ENCODE results near the gene JAG2. TPM values are rescaled to one million over a fixed set of nuclear protein-coding genes. Genes with fewer than 3 reads are reported as not detected.

Gene JAG2
- total RNA-seq, 1 donor from 2014 or later: 9.7 TPM

DNA sequence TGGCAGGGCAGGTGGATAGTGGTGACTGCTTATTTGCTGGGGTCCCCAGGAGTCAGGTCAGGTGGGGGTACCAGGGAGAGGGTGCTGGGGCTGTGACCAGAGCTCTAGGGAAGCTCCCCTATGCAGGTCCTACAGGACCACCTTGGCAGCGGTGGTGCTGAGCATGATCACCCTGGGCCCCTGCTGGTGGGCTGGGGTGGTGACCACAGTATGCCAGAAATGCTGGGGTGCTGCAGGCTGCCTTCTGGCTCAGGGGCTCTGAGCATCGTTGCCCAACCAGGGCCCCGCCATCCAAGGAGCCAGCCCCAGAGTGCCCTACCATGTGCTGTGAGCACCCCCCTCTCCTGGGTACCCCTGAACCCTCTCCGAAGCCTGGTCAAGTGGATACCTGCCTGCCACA, 30.0 kb upstream of the JAG2 start:
- Mint-ChIP-seq H3K4me1 (peaks cover 23% of the 10 kb centered on the region), H3K36me3 (ENCODE audit: low read depth) (no peaks in the 10 kb centered on the region), H3K27me3 (peaks cover 38% of the 10 kb centered on the region), H3K9me3 (no peaks in the 10 kb centered on the region), H3K4me3 (no peak overlapping the region), H3K27ac (no peak overlapping the region)
- intact Hi-C loops (cut with micrococcal nuclease): no loop called here
- no peak for DNase-seq

DNA sequence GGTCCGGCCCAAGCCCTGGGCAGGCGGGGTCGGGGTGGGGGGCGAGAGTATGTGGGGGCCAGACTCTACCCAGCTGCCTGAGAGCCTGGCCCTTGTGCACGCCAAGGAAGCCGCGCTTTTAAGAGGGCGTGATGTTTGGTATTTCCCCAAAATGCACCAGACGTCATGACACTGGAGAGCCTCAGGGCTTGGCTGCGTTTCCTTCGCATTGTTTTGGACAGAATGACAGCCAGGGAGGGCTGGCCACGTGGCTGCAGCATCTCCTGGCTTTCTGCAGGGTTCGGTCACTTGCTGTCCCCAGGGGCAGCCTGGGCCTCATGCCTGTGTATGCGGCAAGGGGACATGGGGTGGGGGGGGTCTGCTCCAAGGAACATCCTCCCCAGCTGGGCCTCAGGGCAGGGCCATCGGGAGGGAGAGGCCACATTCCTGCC, 28.6 kb upstream of the JAG2 start:
- no peaks in the 10 kb centered on the region for H3K9me3 Mint-ChIP-seq
- H3K27ac Mint-ChIP-seq: no peak overlapping the region
- intact Hi-C loops (cut with micrococcal nuclease): no loop called here
- no peak for DNase-seq
- H3K27me3 Mint-ChIP-seq: peaks cover 38% of the 10 kb centered on the region
- H3K36me3 Mint-ChIP-seq (ENCODE audit: low read depth): no peaks in the 10 kb centered on the region
- no peak overlapping the region for H3K4me3 Mint-ChIP-seq
- peaks cover 26% of the 10 kb centered on the region for H3K4me1 Mint-ChIP-seq

DNA sequence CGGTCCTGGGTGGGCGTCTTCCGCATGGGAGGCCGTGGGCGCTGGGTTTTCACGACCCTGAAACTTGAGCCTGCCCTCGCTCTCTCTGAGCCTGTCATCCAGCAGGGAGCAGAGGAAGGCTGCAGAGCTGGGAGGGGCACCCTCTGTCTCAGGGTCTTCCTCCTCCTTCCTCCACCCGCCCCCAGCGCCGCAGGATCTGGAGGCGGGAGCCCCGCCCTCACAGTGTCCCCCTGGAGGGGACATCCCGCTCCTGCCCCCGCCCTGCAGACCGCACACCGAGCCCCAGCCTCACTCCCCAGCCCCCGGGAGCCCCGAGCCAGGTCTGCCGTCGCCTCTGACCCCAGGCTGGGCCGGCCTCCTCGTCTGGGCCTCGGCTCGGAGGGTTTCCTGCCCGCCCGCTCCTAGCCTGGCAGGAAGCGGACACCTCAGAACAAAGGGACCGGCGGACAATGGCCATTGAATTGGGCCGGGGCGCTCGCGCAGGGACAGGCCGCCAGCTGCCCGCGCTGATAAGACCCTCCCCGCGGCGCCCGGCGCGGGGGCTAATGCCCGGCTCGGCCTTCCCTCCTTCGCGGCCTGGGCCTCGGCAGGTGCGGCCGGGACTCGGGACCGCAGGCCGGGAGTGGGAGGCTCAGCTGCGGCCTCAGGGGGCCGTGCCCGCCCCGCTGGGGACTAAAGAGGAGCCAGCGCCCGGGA, 27.8 kb upstream of the JAG2 start:
- no peak overlapping the region for H3K4me3 Mint-ChIP-seq
- H3K4me1 Mint-ChIP-seq: peaks cover 20% of the 10 kb centered on the region
- no peak overlapping the region for H3K27ac Mint-ChIP-seq
- no peaks in the 10 kb centered on the region for H3K9me3 Mint-ChIP-seq
- intact Hi-C loops (cut with micrococcal nuclease): no loop called here
- no peaks in the 10 kb centered on the region for H3K36me3 Mint-ChIP-seq (ENCODE audit: low read depth)
- DNase-seq: no peak
- H3K27me3 Mint-ChIP-seq: peaks cover 38% of the 10 kb centered on the region

DNA sequence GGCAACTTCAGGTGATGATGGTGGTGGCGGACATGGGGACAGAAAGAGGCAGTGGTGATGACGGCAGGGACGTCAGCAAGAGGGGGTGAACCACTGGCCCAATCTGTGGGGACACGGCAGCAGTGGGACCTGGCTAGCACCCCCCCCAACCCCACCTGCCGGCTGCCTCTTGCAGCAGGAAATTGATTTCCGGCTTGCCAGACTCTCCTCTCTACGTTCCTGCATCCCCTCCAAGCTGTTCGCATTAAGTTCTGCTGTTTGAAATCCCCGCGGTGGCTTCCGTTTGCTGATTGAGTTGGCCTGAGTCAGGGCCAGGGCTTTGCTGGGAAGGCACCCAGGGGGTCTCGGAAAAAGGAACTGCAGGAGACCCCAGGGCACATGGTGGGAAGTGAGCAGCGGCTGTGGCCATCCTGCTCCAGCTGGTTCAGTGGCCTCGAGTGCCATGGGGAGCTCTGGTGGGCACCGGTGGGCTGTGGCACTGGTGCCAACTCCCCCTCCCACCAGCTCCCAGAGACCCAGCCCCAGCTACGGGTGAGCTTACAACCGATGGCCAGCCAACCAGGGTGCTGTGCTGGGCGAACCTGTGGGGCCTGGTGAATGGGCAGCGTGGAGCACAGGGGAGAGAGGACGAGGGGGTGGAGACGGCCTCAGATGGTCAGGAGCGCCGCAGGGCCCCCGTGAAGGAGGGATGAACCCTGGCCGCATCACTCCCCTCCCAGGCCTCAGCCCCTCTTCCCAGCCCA, 27.1 kb upstream of the JAG2 start:
- H3K27me3 Mint-ChIP-seq: peaks cover 38% of the 10 kb centered on the region
- peaks cover 20% of the 10 kb centered on the region for H3K4me1 Mint-ChIP-seq
- intact Hi-C loops (cut with micrococcal nuclease): no loop called here
- peak; percentile 72 for DNase-seq
- H3K36me3 Mint-ChIP-seq (ENCODE audit: low read depth): no peaks in the 10 kb centered on the region
- no peak overlapping the region for H3K4me3 Mint-ChIP-seq
- H3K27ac Mint-ChIP-seq: no peak overlapping the region
- H3K9me3 Mint-ChIP-seq: no peaks in the 10 kb centered on the region

DNA sequence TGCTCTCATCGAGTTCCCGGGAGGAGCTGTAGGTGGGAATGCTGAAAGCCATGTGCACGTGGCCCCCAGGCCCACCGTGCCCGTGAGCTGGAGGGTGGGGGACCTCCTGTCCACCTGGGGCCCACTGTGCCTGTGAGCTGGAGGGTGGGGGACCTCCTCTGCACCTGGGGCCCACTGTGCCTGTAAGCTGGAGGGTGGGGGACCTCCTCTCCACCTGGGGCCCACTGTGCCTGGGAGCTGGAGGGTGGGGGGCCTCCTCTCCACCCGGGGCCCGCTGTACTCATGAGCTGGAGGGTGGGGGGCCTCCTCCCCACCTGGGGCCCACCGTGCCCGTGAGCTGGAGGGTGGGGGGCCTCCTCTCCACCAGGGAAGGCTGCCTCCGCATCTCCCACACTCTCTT, 26.5 kb upstream of the JAG2 start:
- no peaks in the 10 kb centered on the region for H3K36me3 Mint-ChIP-seq (ENCODE audit: low read depth)
- no peak for DNase-seq
- intact Hi-C loops (cut with micrococcal nuclease): no loop called here
- no peak overlapping the region for H3K4me3 Mint-ChIP-seq
- peaks cover 20% of the 10 kb centered on the region for H3K4me1 Mint-ChIP-seq
- H3K27ac Mint-ChIP-seq: no peak overlapping the region
- H3K27me3 Mint-ChIP-seq: peaks cover 33% of the 10 kb centered on the region
- no peaks in the 10 kb centered on the region for H3K9me3 Mint-ChIP-seq

DNA sequence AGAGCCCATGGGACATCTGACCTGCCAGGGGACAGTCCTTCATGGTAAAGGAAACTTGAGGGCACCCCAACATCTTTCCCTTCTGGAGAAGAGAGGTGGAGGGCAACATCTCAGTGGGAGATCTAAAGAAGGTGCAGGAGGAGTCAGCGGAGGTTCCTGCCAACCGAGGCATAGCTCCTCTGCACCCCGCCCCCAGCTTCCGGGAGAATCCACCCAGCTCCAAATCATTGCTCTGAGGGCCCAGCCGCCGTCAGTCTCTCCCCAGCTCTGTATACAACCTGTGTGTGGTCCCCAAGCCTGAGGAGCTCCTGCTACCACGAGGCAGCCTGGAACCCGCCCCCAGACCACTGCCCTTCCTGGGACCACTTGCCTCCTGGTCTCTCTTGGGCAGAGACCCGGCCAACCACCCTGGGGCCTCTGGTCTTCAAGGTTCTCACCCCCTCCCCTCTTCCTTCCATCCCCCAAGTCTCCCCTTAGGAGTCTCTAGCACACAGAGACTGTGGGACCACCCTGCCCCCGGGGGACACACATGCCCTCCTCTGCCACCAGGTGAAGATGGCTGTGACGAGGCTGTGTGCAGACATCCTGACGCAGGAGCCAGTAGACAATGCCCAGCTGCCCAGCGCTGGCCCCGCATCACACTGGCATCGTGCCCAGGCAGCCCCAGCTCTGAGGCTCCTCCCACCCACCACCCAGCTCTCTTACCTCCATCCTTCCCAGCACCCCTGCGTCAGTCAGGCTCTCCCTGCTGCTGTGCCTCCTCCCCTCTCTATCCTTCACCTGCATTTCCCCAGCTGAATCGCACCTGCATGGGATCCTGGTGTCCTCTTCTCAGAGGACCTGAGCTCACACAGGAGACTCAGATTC, 25.6 kb upstream of the JAG2 start:
- peak; percentile 82 for DNase-seq
- no peaks in the 10 kb centered on the region for H3K9me3 Mint-ChIP-seq
- peaks cover 20% of the 10 kb centered on the region for H3K4me1 Mint-ChIP-seq
- H3K4me3 Mint-ChIP-seq: no peak overlapping the region
- no peaks in the 10 kb centered on the region for H3K36me3 Mint-ChIP-seq (ENCODE audit: low read depth)
- peaks cover 29% of the 10 kb centered on the region for H3K27me3 Mint-ChIP-seq
- H3K27ac Mint-ChIP-seq: peak overlapping the region; percentile 39
- intact Hi-C loops (cut with micrococcal nuclease): no loop called here

DNA sequence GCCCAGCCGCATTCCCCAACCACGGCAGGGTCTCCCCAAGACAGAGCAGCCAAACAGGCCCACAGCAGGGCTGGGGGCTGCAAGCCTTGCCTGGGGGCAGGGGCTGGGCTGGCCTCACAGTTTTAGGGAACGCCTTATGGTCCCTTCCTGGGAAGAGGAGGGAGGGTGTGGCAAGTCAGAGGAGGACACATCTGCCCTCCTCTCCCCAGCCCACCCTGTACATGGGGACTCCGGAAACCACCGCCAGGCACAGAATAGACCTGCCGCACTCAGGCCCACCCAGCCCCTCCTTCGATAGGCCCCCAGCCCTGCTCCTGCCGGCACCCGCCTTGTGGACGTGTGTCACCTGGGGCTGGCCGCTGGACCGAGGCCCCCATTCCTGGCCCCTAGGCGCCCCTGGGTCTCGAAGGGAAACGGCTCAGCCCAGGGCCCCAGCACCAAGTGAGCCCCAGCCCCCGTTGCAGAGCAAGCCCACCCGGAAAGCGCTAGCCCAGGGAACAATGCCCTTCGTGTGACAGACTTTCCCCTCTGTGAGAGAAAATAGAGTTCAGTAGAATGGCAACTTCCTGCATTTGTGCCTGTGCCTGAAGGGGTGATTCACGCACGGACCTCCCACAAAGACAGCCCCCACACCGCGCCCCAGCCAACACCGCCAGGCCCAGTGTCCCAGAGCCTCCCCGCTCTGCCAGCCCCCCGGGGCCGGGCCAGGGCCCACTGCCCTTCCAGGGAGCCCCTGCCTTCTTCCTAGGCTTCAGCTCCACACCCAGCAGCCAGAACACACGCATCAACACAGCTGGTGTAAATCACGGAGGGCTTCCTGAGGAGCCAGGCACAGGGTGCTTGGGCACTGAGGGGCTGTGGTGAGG, 24.5 kb upstream of the JAG2 start:
- peak overlapping the region; percentile 51 for H3K27ac Mint-ChIP-seq
- H3K4me3 Mint-ChIP-seq: peak overlapping the region; percentile 19
- DNase-seq: peak; percentile 71
- intact Hi-C loops (cut with micrococcal nuclease): no loop called here
- H3K27me3 Mint-ChIP-seq: peaks cover 24% of the 10 kb centered on the region
- no peaks in the 10 kb centered on the region for H3K36me3 Mint-ChIP-seq (ENCODE audit: low read depth)
- peaks cover 19% of the 10 kb centered on the region for H3K4me1 Mint-ChIP-seq
- H3K9me3 Mint-ChIP-seq: no peaks in the 10 kb centered on the region

DNA sequence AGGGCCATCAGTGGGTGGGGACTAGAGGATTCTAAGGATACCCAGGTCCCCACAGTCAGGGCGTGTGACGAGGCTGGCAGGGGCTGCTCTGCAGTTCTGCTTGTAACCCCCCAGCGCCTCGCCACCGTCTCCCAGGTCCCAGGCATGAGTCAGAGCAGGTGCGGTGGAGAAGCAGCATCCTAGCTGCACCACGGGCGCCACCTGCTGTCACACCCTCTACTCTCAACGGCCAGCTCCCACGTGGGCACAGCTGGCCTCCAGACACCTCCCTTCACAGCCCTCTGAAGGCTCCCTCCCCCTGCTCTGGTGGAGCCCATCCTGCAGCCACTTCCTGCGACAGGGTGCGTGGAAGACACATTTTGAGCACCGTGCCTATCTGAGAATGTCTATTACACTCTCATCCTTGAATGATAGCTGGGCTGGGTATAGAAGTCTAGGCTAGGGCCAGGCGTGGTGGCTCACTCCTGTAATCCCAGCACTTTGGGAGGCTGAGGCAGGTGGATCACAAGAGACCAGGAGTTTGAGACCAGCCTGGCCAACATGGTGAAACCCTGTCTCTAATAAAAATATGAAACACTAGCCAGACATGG, 19.5 kb upstream of the JAG2 start:
- intact Hi-C loops (cut with micrococcal nuclease): no loop called here
- Mint-ChIP-seq H3K27ac (no peak overlapping the region), H3K4me3 (no peak overlapping the region), H3K4me1 (peaks cover 2% of the 10 kb centered on the region), H3K9me3 (no peaks in the 10 kb centered on the region), H3K36me3 (ENCODE audit: low read depth) (no peaks in the 10 kb centered on the region), H3K27me3 (peaks cover 4% of the 10 kb centered on the region)
- no peak for DNase-seq

DNA sequence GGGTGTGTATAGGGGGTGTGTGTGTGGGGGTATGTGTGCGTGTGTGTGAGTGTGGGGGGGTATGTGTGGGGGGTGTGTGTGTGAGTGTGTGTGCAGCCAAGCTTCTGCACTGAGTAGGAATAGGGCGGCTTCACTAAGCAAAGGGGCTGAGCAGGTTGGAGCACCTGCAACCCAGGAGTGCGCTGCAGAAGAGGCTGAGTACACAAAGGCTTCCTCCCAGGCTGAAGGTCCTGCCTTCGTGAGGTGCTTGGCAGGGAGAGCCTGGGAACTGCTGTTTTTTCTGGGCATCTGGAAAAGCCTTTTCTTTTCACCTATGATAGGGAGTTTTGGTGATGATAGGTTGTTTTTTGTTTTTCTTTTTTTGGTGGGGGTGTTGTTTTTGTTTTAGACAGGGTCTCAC, 18.5 kb upstream of the JAG2 start:
- Mint-ChIP-seq H3K4me3 (no peak overlapping the region), H3K9me3 (no peaks in the 10 kb centered on the region), H3K27ac (no peak overlapping the region), H3K4me1 (peaks cover 5% of the 10 kb centered on the region), H3K36me3 (ENCODE audit: low read depth) (no peaks in the 10 kb centered on the region), H3K27me3 (peaks cover 9% of the 10 kb centered on the region)
- DNase-seq: no peak
- intact Hi-C loops (cut with micrococcal nuclease): no loop called here

DNA sequence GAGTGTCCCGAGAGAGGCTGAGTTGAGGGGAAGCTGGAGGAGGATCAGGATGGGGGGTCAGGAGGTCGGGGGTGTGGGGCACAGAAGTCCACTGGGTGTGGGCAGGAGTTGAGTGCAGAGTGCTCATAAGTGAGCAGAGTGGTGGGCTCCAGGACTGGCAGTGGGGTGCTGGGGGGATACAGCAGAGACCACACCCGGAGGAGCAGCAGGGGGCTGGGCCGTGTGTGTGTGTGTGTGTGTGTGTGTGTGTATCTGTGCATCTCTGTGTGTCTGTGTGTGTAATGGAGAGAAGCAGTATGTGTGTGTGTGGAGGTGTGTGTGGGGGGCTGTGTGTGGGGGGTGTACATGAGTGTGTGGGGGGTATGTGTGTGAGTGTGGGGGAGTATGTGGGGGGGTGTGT, 17.4 kb upstream of the JAG2 start:
- intact Hi-C loops (cut with micrococcal nuclease): no loop called here
- no peaks in the 10 kb centered on the region for H3K9me3 Mint-ChIP-seq
- DNase-seq: no peak
- H3K27ac Mint-ChIP-seq: peak overlapping the region; percentile 81
- peaks cover 10% of the 10 kb centered on the region for H3K27me3 Mint-ChIP-seq
- no peaks in the 10 kb centered on the region for H3K36me3 Mint-ChIP-seq (ENCODE audit: low read depth)
- H3K4me1 Mint-ChIP-seq: peaks cover 6% of the 10 kb centered on the region
- H3K4me3 Mint-ChIP-seq: no peak overlapping the region

DNA sequence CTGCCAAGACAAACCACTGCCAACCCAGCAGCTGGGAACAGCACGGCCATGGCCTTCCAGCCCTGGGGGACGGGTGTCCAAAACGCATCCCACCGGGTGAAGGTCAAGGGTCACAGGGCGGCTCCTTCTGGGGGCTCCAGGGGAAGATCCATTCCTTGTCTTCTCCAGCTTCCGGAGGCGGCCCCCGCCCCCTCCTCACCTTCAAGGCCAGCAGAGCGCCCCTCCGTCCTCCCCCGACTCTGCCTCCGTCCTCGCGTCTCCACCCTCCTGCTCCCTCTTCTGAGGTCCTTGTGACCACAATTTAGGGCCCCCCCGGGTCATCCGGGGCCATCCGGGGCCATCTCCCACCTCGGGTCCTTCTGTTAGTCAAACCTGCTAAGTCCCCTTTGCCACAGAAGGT, 16.4 kb upstream of the JAG2 start:
- no peaks in the 10 kb centered on the region for H3K36me3 Mint-ChIP-seq (ENCODE audit: low read depth)
- no peak for DNase-seq
- H3K4me3 Mint-ChIP-seq: no peak overlapping the region
- H3K27me3 Mint-ChIP-seq: peaks cover 10% of the 10 kb centered on the region
- peaks cover 6% of the 10 kb centered on the region for H3K4me1 Mint-ChIP-seq
- no peak overlapping the region for H3K27ac Mint-ChIP-seq
- intact Hi-C loops (cut with micrococcal nuclease): no loop called here
- no peaks in the 10 kb centered on the region for H3K9me3 Mint-ChIP-seq

DNA sequence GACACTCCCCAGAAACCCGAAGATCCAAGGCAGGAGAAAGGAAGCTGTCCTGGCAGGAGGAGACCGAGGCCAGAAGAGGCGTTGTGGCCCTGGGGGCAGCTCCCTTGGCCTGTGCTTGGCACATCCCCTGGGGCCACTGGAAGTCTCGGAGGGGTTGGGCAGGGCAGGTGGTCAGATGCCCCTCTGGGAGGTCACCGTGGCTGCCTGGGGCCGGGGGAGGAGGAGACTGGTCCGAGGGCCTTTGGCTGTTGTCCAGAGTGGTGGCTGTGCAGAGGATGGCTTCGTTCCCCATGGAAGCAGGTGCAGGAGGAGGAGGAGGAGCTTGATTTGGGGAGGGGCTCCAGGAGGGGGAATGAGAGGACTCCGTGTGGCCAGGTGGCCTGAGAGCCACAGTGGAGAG, 15.9 kb upstream of the JAG2 start:
- Mint-ChIP-seq H3K27me3 (peaks cover 10% of the 10 kb centered on the region), H3K4me1 (peaks cover 6% of the 10 kb centered on the region), H3K9me3 (no peaks in the 10 kb centered on the region), H3K27ac (no peak overlapping the region), H3K36me3 (ENCODE audit: low read depth) (no peaks in the 10 kb centered on the region), H3K4me3 (no peak overlapping the region)
- no peak for DNase-seq
- intact Hi-C loops (cut with micrococcal nuclease): no loop called here
